Measurements from ENCODE around the gene GPR75. TPM values are rescaled to one million over a fixed set of nuclear protein-coding genes. Genes with fewer than 3 reads are reported as not detected.
"Not testable (repeated sequence)": the region's sequence is repeated elsewhere in the genome, so short reads cannot be mapped to it uniquely, and the experiment has no call there.

GPR75 gene
- total and polyA plus RNA-seq, 4 donors, result 0.71 to 2.8 (median 1.1) TPM

- no peak for ATAC-seq (ENCODE audit: insufficient read depth, low FRiP score)
- WGBS, 2 donors, result 81 to 93% methylated on average over 1 of the region's 1 CpG
- H3K4me3 ChIP-seq, result no peak overlapping the region
- H3K36me3 ChIP-seq (ENCODE audit: control insufficient read depth in 4 of 4, insufficient read depth in 4 of 4, low read length in 4 of 4), result no peaks in the 10 kb centered on the region
- H3K9ac ChIP-seq (ENCODE audit: insufficient read depth in 1 of 2, low read length in 2 of 2), result no peak overlapping the region
- DNase-seq, result no peak
- H3K4me1 ChIP-seq (ENCODE audit: control insufficient read depth in 5 of 5, insufficient read depth in 5 of 5, low read length in 5 of 5), result no peaks in the 10 kb centered on the region
- no peak overlapping the region for H3K27ac ChIP-seq (ENCODE audit: low read depth in 1 of 2, low read length in 1 of 2)
- no peak for TF ChIP-seq CTCF (IDR thresholded peaks at IDR 0.05; ENCODE audit: control extremely low read depth, extremely low read depth)
- no peaks in the 10 kb centered on the region for H3K27me3 ChIP-seq (ENCODE audit: control insufficient read depth in 3 of 3, insufficient read depth in 3 of 3, low read length in 2 of 3)
- no peaks in the 10 kb centered on the region for H3K9me3 ChIP-seq (ENCODE audit: control insufficient read depth in 4 of 4, insufficient read depth in 3 of 4, low read length in 3 of 4)
Observed at GRCh38 chr2:53840580-53840979, 19.2 kb downstream of the GPR75 start.

- WGBS, 2 donors, result 83 to 97% methylated on average over 4 of the region's 4 CpGs
- not testable (repeated sequence) for H3K9ac ChIP-seq (ENCODE audit: insufficient read depth in 1 of 2, low read length in 2 of 2); H3K4me3 ChIP-seq; ATAC-seq (ENCODE audit: insufficient read depth, low FRiP score); H3K27ac ChIP-seq (ENCODE audit: low read depth in 1 of 2, low read length in 1 of 2); H3K27me3 ChIP-seq (ENCODE audit: control insufficient read depth in 3 of 3, insufficient read depth in 3 of 3, low read length in 2 of 3); DNase-seq; H3K36me3 ChIP-seq (ENCODE audit: control insufficient read depth in 4 of 4, insufficient read depth in 4 of 4, low read length in 4 of 4); H3K9me3 ChIP-seq (ENCODE audit: control insufficient read depth in 4 of 4, insufficient read depth in 3 of 4, low read length in 3 of 4)
- peaks cover 0 to 17% (median 6%) of the 10 kb centered on the region in 5 donors for H3K4me1 ChIP-seq (ENCODE audit: control insufficient read depth in 5 of 5, insufficient read depth in 5 of 5, low read length in 5 of 5)
Observed at GRCh38 chr2:53829980-53830290, 29.8 kb downstream of the GPR75 start.

DNA sequence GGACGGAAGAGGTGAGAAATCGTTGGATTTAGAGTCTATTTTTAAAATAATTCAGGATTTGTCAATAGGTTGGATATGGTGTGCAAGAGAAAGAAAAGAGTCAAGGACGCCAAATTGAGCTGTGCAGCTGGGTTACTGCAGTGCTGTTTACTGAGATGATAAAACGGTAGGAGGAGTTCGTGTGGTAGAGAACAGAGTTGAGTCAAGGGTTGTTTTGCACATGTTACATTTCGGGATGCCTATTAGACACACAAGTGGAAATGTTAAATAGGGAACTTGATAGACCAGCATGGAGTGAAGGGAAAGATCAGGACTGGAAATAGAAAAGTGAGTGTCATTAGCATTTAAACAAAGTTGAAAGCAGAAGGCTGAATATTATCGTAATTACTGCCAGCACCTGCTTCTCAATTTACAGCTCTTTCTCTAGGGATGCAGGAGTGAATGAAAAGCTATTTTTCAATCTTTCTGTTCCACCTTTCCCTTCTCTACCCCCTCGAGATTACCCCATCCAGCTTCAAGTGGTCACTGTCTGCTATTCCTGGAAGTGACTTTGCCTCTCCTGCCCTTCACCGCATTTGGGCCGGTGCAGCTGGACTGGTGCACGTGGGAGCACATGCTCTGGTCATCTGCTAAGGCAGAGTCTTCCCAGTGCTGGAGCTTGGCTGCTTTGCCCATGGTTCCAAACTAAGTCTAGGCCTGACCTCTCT is 30.3 kb downstream of the GPR75 start:
- 90 to 91% methylated on average over 11 of the region's 11 CpGs for WGBS, 2 donors
- no peaks in the 10 kb centered on the region for H3K27me3 ChIP-seq (ENCODE audit: control insufficient read depth in 3 of 3, insufficient read depth in 3 of 3, low read length in 2 of 3)
- no peak for ATAC-seq (ENCODE audit: insufficient read depth, low FRiP score)

GRCh38 chr2:53828331-53828730 is 31.4 kb downstream of the GPR75 start:
- H3K9me3 ChIP-seq (ENCODE audit: control insufficient read depth in 4 of 4, insufficient read depth in 3 of 4, low read length in 3 of 4), result no peaks in the 10 kb centered on the region
- 94 to 98% methylated on average over 4 of the region's 4 CpGs for WGBS, 2 donors
- no peak overlapping the region for H3K9ac ChIP-seq (ENCODE audit: insufficient read depth in 1 of 2, low read length in 2 of 2)
- no peaks in the 10 kb centered on the region for H3K27me3 ChIP-seq (ENCODE audit: control insufficient read depth in 3 of 3, insufficient read depth in 3 of 3, low read length in 2 of 3)
- TF ChIP-seq CTCF (IDR thresholded peaks at IDR 0.05; ENCODE audit: control extremely low read depth, extremely low read depth), result no peak
- H3K4me3 ChIP-seq, result no peak overlapping the region
- peaks cover 0 to 17% (median 6%) of the 10 kb centered on the region in 5 donors for H3K4me1 ChIP-seq (ENCODE audit: control insufficient read depth in 5 of 5, insufficient read depth in 5 of 5, low read length in 5 of 5)
- no peak for DNase-seq
- no peak for ATAC-seq (ENCODE audit: insufficient read depth, low FRiP score)
- H3K36me3 ChIP-seq (ENCODE audit: control insufficient read depth in 4 of 4, insufficient read depth in 4 of 4, low read length in 4 of 4), result peaks cover 0 to 4% (median under 1%) of the 10 kb centered on the region in 4 donors
- no peak overlapping the region for H3K27ac ChIP-seq (ENCODE audit: low read depth in 1 of 2, low read length in 1 of 2)

More for the DNA sequence above, 30.3 kb downstream of the GPR75 start:
- Histone ChIP-seq H3K4me3 (no peak overlapping the region), H3K36me3 (ENCODE audit: control insufficient read depth in 4 of 4, insufficient read depth in 4 of 4, low read length in 4 of 4) (peaks cover 0 to 4% (median under 1%) of the 10 kb centered on the region in 4 donors), H3K4me1 (ENCODE audit: control insufficient read depth in 5 of 5, insufficient read depth in 5 of 5, low read length in 5 of 5) (peaks cover 0 to 17% (median 6%) of the 10 kb centered on the region in 5 donors), H3K9me3 (ENCODE audit: control insufficient read depth in 4 of 4, insufficient read depth in 3 of 4, low read length in 3 of 4) (no peaks in the 10 kb centered on the region), H3K9ac (ENCODE audit: insufficient read depth in 1 of 2, low read length in 2 of 2) (no peak overlapping the region), H3K27ac (ENCODE audit: low read depth in 1 of 2, low read length in 1 of 2) (no peak overlapping the region)
- DNase-seq, result no peak
- no peak for TF ChIP-seq CTCF (IDR thresholded peaks at IDR 0.05; ENCODE audit: control extremely low read depth, extremely low read depth)
